ENCODE data around the gene SULT1C2. TPM values are rescaled to one million over a fixed set of nuclear protein-coding genes. Genes with fewer than 3 reads are reported as not detected.
"Not testable (repeated sequence)": the region's sequence is repeated elsewhere in the genome, so short reads cannot be mapped to it uniquely, and the experiment has no call there.

The SULT1C2 gene
- total and polyA plus RNA-seq, 9 of the 15 experiments (the other 6 are each of a cell fraction or from before 2014, with no cell fraction given) = 0.22 TPM; not detected in 8

DNA sequence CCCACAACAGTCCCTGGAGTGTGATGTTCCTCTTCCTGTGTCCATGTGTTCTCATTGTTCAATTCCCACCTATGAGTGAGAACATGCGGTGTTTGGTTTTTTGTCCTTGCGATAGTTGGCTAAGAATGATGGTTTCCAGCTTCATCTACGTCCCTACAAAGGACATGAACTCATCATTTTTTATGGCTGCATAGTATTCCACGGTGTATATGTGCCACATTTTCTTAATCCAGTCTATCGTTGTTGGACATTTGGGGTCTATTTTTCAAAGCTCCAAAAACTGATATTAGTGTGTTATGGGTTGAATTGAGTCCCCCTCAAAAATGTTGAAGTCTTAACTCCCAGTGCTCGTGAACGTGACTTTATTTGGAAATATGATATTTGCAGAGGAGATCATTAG is 4.1 kb upstream of the SULT1C2 start:
- ATAC-seq; H3K9me1 ChIP-seq (ENCODE audit: control insufficient read depth, insufficient read depth, low read length); BruUV-seq (replicated peaks); H3K36me3 ChIP-seq (ENCODE audit: control insufficient read depth, insufficient read depth, low read length); POLR2A ChIA-PET; H4K20me1 ChIP-seq (replicated peaks; ENCODE audit: control insufficient read depth, insufficient read depth, low read length); FAIRE-seq; H2AFZ ChIP-seq (ENCODE audit: low read depth, low read length); intact Hi-C loops (cut with micrococcal nuclease); CTCF ChIA-PET (ENCODE audit: low intra/inter-chr PET ratio); H3K27ac ChIP-seq (ENCODE audit: extremely low read depth, low read depth, low read length); H3K9me3 ChIP-seq (replicated peaks; ENCODE audit: control insufficient read depth, insufficient read depth, low read depth, low read length); H3K79me2 ChIP-seq (ENCODE audit: control insufficient read depth, insufficient read depth, low read length); H3K4me1 ChIP-seq (replicated peaks in 1 of 2; ENCODE audit: control insufficient read depth in 2 of 2, insufficient read depth in 2 of 2, low read length in 2 of 2); H3K4me3 ChIP-seq; H3K9ac ChIP-seq (ENCODE audit: insufficient read depth in 1 of 2, low read depth in 2 of 2, low read length in 2 of 2); H3K4me2 ChIP-seq (ENCODE audit: insufficient read depth, low read length); DNase-seq (ENCODE audit: extremely low read depth in 1 of 4, low spot score in 3 of 4); in situ Hi-C loops (cut with MboI): not testable (repeated sequence)
- peaks cover 3 to 15% of the 10 kb centered on the region in 2 experiments; a peak in 4 of 5 replicates for H3K27me3 ChIP-seq (ENCODE audit: control insufficient read depth in 2 of 2, insufficient read depth in 2 of 2, low read length in 2 of 2)
- TF ChIP-seq ZNF146 (CRISPR knock-in tag; IDR thresholded peaks at IDR 0.05; ENCODE audit: unreplicated experiment) = peak; percentile 58
- WGBS (ENCODE audit: insufficient coverage, low coverage, missing lambda C conversion rate) = 1% methylated on average over 7 of the region's 7 CpGs

DNA sequence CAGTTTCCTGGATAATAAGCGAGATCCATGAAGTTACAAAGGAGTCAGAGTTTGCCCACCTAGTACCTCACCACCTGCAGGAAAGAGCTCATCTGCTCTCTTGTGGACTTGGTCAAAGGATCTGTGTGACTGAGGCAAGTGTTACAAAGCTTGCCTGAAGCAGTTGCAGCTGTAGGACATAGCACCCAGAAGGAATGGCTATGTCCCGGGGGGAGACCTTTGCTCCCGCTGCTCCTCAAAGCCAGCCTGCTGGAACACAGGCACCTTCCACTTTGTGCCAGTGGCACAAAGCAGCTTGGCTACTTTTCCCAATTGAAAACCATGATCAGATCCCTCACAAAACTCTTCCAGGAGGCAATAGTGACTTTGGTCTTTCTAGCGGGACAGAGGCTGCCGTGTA is 3.1 kb upstream of the SULT1C2 start:
- POLR2A ChIA-PET = no interaction called here
- DNase-seq (ENCODE audit: extremely low read depth in 1 of 4, low spot score in 3 of 4) = no peak
- no peaks in the 10 kb centered on the region for H3K79me2 ChIP-seq (ENCODE audit: control insufficient read depth, insufficient read depth, low read length)
- 3% methylated on average over 5 of the region's 5 CpGs for WGBS (ENCODE audit: insufficient coverage, low coverage, missing lambda C conversion rate)
- peaks cover 0 to 19% of the 10 kb centered on the region in 2 experiments; a peak in 4 of 5 replicates for H3K27me3 ChIP-seq (ENCODE audit: control insufficient read depth in 2 of 2, insufficient read depth in 2 of 2, low read length in 2 of 2)
- H2AFZ ChIP-seq (ENCODE audit: low read depth, low read length) = no peak overlapping the region
- in situ Hi-C loops (cut with MboI) (no loop called here), intact Hi-C loops (cut with micrococcal nuclease) (no loop called here)
- no peak overlapping the region for H3K4me3 ChIP-seq
- H3K4me2 ChIP-seq (ENCODE audit: insufficient read depth, low read length) = no peak overlapping the region
- BruUV-seq (replicated peaks) = no TSS peak
- CTCF ChIA-PET (ENCODE audit: low intra/inter-chr PET ratio) = no interaction called here
- no peaks in the 10 kb centered on the region for H3K4me1 ChIP-seq (replicated peaks in 1 of 2; ENCODE audit: control insufficient read depth in 2 of 2, insufficient read depth in 2 of 2, low read length in 2 of 2)
- H3K9me1 ChIP-seq (ENCODE audit: control insufficient read depth, insufficient read depth, low read length) = no peaks in the 10 kb centered on the region
- no peak for ATAC-seq
- no peaks in the 10 kb centered on the region for H4K20me1 ChIP-seq (replicated peaks; ENCODE audit: control insufficient read depth, insufficient read depth, low read length)
- H3K36me3 ChIP-seq (ENCODE audit: control insufficient read depth, insufficient read depth, low read length) = no peaks in the 10 kb centered on the region
- no peak for FAIRE-seq
- no peaks in the 10 kb centered on the region for H3K9me3 ChIP-seq (replicated peaks; ENCODE audit: control insufficient read depth, insufficient read depth, low read depth, low read length)
- H3K9ac ChIP-seq (ENCODE audit: insufficient read depth in 1 of 2, low read depth in 2 of 2, low read length in 2 of 2) = no peak overlapping the region
- H3K27ac ChIP-seq (ENCODE audit: extremely low read depth, low read depth, low read length) = no peak overlapping the region
- TF ChIP-seq ZC3H4 (CRISPR knock-in tag; IDR thresholded peaks at IDR 0.05; ENCODE audit: borderline replicate concordance) (no peak), CBX2 (IDR thresholded peaks at IDR 0.05; ENCODE audit: insufficient read depth, low read length, poor library complexity, severe bottlenecking) (no peak), ZFP1 (CRISPR knock-in tag; IDR thresholded peaks at IDR 0.05) (no peak), ZKSCAN3 (CRISPR knock-in tag; IDR thresholded peaks at IDR 0.05) (no peak), ZNF778 (CRISPR knock-in tag; IDR thresholded peaks at IDR 0.05) (no peak), ZNF79 (CRISPR knock-in tag; IDR thresholded peaks at IDR 0.05; ENCODE audit: low read depth) (no peak)
- TF ChIP-seq, protein P1, sequence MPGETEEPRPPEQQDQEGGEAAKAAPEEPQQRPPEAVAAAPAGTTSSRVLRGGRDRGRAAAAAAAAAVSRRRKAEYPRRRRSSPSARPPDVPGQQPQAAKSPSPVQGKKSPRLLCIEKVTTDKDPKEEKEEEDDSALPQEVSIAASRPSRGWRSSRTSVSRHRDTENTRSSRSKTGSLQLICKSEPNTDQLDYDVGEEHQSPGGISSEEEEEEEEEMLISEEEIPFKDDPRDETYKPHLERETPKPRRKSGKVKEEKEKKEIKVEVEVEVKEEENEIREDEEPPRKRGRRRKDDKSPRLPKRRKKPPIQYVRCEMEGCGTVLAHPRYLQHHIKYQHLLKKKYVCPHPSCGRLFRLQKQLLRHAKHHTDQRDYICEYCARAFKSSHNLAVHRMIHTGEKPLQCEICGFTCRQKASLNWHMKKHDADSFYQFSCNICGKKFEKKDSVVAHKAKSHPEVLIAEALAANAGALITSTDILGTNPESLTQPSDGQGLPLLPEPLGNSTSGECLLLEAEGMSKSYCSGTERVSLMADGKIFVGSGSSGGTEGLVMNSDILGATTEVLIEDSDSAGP (CRISPR knock-in tag; IDR thresholded peaks at IDR 0.05) = no peak
- TF ChIP-seq, protein P2, sequence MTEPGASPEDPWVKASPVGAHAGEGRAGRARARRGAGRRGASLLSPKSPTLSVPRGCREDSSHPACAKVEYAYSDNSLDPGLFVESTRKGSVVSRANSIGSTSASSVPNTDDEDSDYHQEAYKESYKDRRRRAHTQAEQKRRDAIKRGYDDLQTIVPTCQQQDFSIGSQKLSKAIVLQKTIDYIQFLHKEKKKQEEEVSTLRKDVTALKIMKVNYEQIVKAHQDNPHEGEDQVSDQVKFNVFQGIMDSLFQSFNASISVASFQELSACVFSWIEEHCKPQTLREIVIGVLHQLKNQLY (CRISPR knock-in tag; conservative IDR thresholded peaks at IDR 0.05) = no peak
- TF ChIP-seq, protein P3, sequence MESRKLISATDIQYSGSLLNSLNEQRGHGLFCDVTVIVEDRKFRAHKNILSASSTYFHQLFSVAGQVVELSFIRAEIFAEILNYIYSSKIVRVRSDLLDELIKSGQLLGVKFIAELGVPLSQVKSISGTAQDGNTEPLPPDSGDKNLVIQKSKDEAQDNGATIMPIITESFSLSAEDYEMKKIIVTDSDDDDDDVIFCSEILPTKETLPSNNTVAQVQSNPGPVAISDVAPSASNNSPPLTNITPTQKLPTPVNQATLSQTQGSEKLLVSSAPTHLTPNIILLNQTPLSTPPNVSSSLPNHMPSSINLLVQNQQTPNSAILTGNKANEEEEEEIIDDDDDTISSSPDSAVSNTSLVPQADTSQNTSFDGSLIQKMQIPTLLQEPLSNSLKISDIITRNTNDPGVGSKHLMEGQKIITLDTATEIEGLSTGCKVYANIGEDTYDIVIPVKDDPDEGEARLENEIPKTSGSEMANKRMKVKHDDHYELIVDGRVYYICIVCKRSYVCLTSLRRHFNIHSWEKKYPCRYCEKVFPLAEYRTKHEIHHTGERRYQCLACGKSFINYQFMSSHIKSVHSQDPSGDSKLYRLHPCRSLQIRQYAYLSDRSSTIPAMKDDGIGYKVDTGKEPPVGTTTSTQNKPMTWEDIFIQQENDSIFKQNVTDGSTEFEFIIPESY (CRISPR knock-in tag; IDR thresholded peaks at IDR 0.05) = no peak
- TF ChIP-seq, protein P4, sequence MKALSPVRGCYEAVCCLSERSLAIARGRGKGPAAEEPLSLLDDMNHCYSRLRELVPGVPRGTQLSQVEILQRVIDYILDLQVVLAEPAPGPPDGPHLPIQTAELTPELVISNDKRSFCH (CRISPR knock-in tag; IDR thresholded peaks at IDR 0.05) = no peak
- TF ChIP-seq, protein P4 (tag; IDR thresholded peaks at IDR 0.05) = no peak
